ENCODE measurements around the gene IFIT3. TPM values are rescaled to one million over a fixed set of nuclear protein-coding genes. Genes with fewer than 3 reads are reported as not detected.

Gene IFIT3
- polyA plus RNA-seq, 1 of the 3 experiments (the other 2 are of a cell fraction), result 3.2 TPM

DNA sequence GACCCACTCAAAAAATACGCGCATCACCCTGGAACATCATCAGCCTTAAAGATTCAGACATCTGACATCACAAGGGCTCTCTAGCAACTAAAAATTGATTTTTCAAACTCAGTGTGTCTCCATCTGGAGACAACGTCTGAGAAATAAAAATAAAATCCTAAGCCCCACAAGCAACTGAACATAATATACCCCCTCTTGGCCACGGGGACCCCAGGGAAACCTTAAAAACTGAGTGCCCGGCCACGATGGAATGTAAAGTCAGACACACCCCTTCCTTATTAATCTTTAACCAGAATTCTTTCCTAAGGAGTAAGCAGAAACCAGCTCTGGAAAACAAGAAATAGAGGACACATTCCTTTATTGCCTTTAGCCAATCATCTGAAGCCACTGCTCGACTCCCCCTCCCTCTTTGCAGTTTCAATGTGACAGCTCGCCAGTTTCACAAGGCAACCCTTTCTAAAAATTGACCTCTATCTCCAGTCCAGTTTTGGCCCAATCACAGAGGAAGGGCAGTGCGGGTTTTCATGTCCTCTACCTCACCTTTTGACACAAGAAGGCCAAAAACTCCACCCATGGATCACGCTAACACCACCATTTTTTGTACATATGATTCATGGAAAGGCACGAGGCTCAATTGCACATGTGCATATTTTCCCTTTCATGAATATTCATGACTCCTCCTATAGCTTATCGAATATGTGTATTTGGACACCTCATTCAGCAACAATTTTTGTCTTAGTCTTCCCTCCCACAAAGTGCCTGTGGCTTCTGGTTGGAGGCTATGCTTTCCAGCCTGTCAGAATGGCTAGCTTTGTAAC lies 24.2 kb downstream of the IFIT3 start (continued):
- TF ChIP-seq TCF12 (IDR thresholded peaks at IDR 0.05) (peak; percentile 36; the same call in 1 of the 2 replicates), FOXJ3 (CRISPR knock-in tag; IDR thresholded peaks at IDR 0.05) (no peak)
- TF ChIP-seq, protein P1, sequence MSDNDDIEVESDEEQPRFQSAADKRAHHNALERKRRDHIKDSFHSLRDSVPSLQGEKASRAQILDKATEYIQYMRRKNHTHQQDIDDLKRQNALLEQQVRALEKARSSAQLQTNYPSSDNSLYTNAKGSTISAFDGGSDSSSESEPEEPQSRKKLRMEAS (IDR thresholded peaks at IDR 0.05; ENCODE audit: low read depth), result peak; percentile 83

DNA sequence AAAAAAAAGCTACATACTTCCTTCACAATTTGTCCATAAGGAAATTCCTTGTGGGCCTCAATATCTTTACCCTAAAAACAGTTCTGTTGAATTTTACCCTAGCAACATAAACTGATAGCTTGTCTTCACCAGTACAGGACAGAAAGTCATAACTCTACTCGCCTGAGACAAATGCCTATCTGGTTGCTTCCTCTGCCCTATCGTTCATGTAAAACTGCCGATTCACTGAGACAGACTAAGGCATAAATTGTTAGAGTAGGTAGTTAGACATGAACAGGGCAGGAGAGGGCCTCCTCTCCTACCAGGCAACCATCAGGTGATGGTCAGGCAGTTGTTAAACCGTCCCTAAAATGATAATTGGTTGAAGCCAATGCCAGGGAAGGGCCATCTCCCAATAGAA lies 25.0 kb downstream of the IFIT3 start:
- peaks cover 0 to 34% of the 10 kb centered on the region in 2 experiments; a peak in 3 of 4 replicates for H3K4me1 ChIP-seq (ENCODE audit: control insufficient read depth in 1 of 2, insufficient read depth in 2 of 2, low read depth in 1 of 2, low read length in 1 of 2)
- no peaks in the 10 kb centered on the region for H3K9me2 ChIP-seq
- H3K36me3 ChIP-seq (replicated peaks in 1 of 2; ENCODE audit: control insufficient read depth in 1 of 2, insufficient read depth in 2 of 2, low read length in 1 of 2), result no peaks in the 10 kb centered on the region
- no peaks in the 10 kb centered on the region for H3K79me2 ChIP-seq (ENCODE audit: insufficient read depth)
- no peaks in the 10 kb centered on the region for H3K27me3 ChIP-seq (ENCODE audit: insufficient read depth)
- peak overlapping the region; percentile 46; the same call in 1 of the 2 replicates for H3K4me2 ChIP-seq
- TF ChIP-seq JUND (IDR thresholded peaks at IDR 0.05), result no peak
- TF ChIP-seq GABPA (IDR thresholded peaks at IDR 0.05; ENCODE audit: low read depth), result no peak
- no peak for TF ChIP-seq RFX5 (IDR thresholded peaks at IDR 0.05; ENCODE audit: low read length)
- TF ChIP-seq EP300 (IDR thresholded peaks at IDR 0.05; ENCODE audit: borderline replicate concordance in 1 of 2, low read depth in 1 of 2, low read length in 1 of 2), result no peak
- TF ChIP-seq, protein P2, sequence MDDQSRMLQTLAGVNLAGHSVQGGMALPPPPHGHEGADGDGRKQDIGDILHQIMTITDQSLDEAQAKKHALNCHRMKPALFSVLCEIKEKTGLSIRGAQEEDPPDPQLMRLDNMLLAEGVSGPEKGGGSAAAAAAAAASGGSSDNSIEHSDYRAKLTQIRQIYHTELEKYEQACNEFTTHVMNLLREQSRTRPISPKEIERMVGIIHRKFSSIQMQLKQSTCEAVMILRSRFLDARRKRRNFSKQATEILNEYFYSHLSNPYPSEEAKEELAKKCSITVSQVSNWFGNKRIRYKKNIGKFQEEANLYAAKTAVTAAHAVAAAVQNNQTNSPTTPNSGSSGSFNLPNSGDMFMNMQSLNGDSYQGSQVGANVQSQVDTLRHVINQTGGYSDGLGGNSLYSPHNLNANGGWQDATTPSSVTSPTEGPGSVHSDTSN (IDR thresholded peaks at IDR 0.05), result no peak
- TF ChIP-seq FOXM1 (IDR thresholded peaks at IDR 0.05; ENCODE audit: low read depth), result no peak
- no peak for TF ChIP-seq TAF1 (IDR thresholded peaks at IDR 0.05; ENCODE audit: borderline replicate concordance, low read depth, low read length)
- no peak for TF ChIP-seq SIN3A (IDR thresholded peaks at IDR 0.05; ENCODE audit: borderline replicate concordance, low read depth, low read length)
- TF ChIP-seq, protein P3, sequence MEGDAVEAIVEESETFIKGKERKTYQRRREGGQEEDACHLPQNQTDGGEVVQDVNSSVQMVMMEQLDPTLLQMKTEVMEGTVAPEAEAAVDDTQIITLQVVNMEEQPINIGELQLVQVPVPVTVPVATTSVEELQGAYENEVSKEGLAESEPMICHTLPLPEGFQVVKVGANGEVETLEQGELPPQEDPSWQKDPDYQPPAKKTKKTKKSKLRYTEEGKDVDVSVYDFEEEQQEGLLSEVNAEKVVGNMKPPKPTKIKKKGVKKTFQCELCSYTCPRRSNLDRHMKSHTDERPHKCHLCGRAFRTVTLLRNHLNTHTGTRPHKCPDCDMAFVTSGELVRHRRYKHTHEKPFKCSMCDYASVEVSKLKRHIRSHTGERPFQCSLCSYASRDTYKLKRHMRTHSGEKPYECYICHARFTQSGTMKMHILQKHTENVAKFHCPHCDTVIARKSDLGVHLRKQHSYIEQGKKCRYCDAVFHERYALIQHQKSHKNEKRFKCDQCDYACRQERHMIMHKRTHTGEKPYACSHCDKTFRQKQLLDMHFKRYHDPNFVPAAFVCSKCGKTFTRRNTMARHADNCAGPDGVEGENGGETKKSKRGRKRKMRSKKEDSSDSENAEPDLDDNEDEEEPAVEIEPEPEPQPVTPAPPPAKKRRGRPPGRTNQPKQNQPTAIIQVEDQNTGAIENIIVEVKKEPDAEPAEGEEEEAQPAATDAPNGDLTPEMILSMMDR (IDR thresholded peaks at IDR 0.05), result no peak
- TF ChIP-seq EZH2phosphoT487 (IDR thresholded peaks at IDR 0.05; ENCODE audit: borderline replicate concordance, low read depth), result no peak
- TF ChIP-seq, protein P1 (IDR thresholded peaks at IDR 0.05; ENCODE audit: low read depth), result no peak
- no peak for TF ChIP-seq FOSL2 (IDR thresholded peaks at IDR 0.05; ENCODE audit: borderline replicate concordance, low read depth)
- TF ChIP-seq, protein P4, sequence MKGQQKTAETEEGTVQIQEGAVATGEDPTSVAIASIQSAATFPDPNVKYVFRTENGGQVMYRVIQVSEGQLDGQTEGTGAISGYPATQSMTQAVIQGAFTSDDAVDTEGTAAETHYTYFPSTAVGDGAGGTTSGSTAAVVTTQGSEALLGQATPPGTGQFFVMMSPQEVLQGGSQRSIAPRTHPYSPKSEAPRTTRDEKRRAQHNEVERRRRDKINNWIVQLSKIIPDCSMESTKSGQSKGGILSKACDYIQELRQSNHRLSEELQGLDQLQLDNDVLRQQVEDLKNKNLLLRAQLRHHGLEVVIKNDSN (IDR thresholded peaks at IDR 0.05; ENCODE audit: borderline replicate concordance, low read depth), result no peak
- TF ChIP-seq, protein P5, sequence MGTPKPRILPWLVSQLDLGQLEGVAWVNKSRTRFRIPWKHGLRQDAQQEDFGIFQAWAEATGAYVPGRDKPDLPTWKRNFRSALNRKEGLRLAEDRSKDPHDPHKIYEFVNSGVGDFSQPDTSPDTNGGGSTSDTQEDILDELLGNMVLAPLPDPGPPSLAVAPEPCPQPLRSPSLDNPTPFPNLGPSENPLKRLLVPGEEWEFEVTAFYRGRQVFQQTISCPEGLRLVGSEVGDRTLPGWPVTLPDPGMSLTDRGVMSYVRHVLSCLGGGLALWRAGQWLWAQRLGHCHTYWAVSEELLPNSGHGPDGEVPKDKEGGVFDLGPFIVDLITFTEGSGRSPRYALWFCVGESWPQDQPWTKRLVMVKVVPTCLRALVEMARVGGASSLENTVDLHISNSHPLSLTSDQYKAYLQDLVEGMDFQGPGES (IDR thresholded peaks at IDR 0.05; ENCODE audit: low read depth, low read length), result no peak
- no peak for TF ChIP-seq RXRA (IDR thresholded peaks at IDR 0.05; ENCODE audit: borderline replicate concordance, low read depth)
- no peak for TF ChIP-seq CHD2 (IDR thresholded peaks at IDR 0.05; ENCODE audit: low read length, partially characterized antibody)
- TF ChIP-seq, protein P6, sequence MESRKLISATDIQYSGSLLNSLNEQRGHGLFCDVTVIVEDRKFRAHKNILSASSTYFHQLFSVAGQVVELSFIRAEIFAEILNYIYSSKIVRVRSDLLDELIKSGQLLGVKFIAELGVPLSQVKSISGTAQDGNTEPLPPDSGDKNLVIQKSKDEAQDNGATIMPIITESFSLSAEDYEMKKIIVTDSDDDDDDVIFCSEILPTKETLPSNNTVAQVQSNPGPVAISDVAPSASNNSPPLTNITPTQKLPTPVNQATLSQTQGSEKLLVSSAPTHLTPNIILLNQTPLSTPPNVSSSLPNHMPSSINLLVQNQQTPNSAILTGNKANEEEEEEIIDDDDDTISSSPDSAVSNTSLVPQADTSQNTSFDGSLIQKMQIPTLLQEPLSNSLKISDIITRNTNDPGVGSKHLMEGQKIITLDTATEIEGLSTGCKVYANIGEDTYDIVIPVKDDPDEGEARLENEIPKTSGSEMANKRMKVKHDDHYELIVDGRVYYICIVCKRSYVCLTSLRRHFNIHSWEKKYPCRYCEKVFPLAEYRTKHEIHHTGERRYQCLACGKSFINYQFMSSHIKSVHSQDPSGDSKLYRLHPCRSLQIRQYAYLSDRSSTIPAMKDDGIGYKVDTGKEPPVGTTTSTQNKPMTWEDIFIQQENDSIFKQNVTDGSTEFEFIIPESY (IDR thresholded peaks at IDR 0.05; ENCODE audit: borderline replicate concordance, low read depth), result no peak
- TF ChIP-seq MXI1 (IDR thresholded peaks at IDR 0.05; ENCODE audit: low read depth, low read length), result no peak
- TF ChIP-seq FOXJ3 (CRISPR knock-in tag; IDR thresholded peaks at IDR 0.05), result no peak
- no peak for TF ChIP-seq YY1 (IDR thresholded peaks at IDR 0.05; ENCODE audit: low read depth)
- peaks cover 18% of the 10 kb centered on the region for H3F3A ChIP-seq (replicated peaks; ENCODE audit: insufficient read depth)
- H3K9me3 ChIP-seq, result no peaks in the 10 kb centered on the region
- H3K9ac ChIP-seq, result peak overlapping the region; percentile 13; the same call in 1 of the 2 replicates
- no peaks in the 10 kb centered on the region for H4K20me1 ChIP-seq (ENCODE audit: insufficient read depth)
- WGBS (ENCODE audit: low lambda C conversion rate), result 97% methylated on average over 4 of the region's 4 CpGs
- H3K27ac ChIP-seq (ENCODE audit: low read depth in 2 of 2, low read length in 1 of 2), result peak overlapping the region; percentile 77 to 79; a peak in 3 of 4 replicates
- H2AFZ ChIP-seq (ENCODE audit: low read depth), result peak overlapping the region; percentile 70
- ChIA-PET CTCF (interaction anchor here (1.3 to 2.9 kb wide), 2 partner anchors 16 to 70 kb away, joined by 3 to 13 read pairs; no protein-coding TSS in a partner anchor), POLR2A (no interaction called here)
- no peak overlapping the region for H3K4me3 ChIP-seq (ENCODE audit: low read depth in 2 of 2, low read length in 1 of 2)
- DNase-seq, result no peak

Data from SK-N-SH (cell line).